Hematopoietic multipotent progenitor cell treated with erythropoietin and hydrocortisone succinate and interleukin-3 and kit ligand, for 4 days (in vitro differentiated cells): ENCODE data around the gene PCDHGA7.
"Not testable (repeated sequence)": the region's sequence is repeated elsewhere in the genome, so short reads cannot be mapped to it uniquely, and the experiment has no call there.

ENCODE experiments used
- DNase-seq: peaks from one replicate; pipeline ENCODE4 v3.0.0-alpha.2; 2015

Gene PCDHGA7

DNA sequence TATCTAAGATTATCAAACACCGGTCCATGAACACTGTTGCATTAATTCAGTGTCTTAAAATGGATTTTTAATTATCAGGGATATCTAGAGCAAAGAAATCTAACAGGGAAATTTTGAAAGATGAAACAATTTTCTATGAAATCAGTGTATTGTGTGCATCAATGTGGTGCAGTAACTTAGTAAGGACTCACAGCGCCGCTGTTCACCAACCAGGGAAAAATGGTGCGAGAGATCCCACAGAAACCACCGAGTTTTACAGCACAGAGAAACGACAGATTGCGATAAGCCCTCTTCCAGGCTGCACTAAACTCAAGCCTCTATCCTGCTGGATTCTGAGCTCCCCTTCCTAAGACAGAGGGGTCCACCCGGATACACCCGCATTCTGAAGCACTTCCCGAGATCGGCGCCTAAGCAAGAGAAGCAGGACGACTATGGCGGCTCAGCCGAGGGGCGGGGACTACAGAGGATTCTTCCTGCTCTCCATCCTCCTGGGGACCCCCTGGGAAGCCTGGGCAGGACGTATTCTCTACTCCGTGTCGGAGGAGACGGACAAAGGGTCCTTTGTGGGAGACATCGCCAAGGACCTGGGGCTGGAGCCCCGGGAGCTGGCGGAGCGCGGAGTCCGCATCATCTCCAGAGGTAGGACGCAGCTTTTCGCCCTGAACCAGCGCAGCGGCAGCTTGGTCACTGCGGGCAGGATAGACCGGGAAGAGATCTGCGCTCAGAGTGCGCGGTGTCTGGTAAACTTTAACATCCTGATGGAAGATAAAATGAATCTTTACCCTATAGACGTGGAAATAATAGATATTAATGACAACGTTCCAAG lies at the start of gene PCDHGA7:
PCDHGA7 (plus strand) TSS at position 274 of the 826 bp plus-strand sequence; CDS start at position 432, 158 bp downstream.
- DNase-seq, result peak; percentile 23

DNA sequence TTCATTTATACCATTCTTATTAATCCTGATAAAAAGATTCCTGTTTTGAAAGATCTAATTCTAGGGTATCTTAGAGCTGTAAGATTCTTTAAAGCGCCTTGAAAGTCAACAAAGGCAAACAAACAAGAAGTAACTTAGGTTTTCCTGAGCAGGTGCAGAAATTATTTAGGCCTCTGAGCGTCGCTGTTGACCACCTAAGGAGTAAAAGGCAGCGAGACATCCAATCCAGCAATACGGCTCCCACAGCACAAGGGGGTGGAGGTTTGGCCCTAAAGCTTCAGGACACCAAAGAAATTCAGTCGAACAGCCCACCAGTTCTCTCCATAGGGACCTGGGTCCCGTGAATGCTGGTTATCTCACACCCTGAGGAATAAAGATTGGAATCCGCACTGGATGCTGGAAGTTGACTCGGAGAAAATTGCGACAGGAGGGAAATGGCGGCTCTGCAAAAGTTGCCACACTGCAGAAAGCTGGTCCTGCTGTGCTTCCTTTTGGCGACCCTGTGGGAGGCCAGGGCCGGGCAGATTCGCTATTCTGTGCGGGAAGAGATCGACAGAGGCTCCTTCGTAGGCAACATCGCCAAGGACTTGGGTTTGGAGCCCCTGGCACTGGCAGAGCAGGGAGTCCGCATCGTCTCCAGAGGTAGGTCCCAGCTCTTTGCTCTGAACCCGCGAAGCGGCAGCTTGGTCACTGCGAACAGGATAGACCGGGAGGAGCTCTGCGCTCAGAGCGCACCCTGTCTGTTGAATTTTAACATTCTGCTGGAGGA lies 43.8 kb upstream of the PCDHGA7 start, which contains the start of gene PCDHGA2:
PCDHGA2 (plus strand) TSS at position 223 of the 769 bp plus-strand sequence.
- DNase-seq, result peak; percentile 51

DNA sequence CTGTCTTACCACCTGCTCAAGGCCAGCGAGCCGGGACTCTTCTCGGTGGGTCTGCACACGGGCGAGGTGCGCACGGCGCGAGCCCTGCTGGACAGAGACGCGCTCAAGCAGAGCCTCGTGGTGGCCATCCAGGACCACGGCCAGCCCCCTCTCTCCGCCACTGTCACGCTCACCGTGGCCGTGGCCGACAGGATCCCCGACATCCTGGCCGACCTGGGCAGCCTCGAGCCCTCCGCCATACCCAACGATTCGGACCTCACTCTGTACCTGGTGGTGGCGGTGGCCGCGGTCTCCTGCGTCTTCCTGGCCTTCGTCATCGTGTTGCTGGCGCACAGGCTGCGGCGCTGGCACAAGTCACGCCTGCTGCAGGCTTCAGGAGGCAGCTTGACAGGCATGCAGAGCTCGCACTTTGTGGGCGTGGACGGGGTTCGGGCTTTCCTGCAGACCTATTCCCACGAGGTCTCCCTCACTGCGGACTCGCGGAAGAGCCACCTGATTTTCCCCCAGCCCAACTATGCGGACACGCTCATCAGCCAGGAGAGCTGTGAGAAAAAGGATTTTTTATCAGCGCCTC lies 41.7 kb upstream of the PCDHGA7 start:
- DNase-seq, result not testable (repeated sequence)

DNA sequence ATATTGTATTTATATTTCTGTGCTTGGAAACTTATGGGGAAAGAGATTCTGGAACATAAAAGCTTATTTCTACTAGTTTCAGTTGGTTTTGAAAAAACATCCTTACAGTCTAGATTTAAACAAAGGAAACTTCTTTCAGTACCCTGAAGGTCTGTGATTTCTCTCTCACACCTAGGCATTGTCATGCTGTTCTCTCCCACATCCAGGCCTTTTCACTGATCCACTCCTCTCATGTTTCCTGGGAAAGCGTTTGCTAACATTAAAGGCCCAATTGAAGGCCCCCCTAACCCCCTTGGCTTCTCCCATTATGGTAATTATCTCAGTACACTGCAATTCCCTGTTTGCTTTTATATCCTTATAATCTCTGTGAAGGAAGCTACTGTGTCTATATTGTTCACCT lies 39.8 kb upstream of the PCDHGA7 start:
- no peak for DNase-seq

DNA sequence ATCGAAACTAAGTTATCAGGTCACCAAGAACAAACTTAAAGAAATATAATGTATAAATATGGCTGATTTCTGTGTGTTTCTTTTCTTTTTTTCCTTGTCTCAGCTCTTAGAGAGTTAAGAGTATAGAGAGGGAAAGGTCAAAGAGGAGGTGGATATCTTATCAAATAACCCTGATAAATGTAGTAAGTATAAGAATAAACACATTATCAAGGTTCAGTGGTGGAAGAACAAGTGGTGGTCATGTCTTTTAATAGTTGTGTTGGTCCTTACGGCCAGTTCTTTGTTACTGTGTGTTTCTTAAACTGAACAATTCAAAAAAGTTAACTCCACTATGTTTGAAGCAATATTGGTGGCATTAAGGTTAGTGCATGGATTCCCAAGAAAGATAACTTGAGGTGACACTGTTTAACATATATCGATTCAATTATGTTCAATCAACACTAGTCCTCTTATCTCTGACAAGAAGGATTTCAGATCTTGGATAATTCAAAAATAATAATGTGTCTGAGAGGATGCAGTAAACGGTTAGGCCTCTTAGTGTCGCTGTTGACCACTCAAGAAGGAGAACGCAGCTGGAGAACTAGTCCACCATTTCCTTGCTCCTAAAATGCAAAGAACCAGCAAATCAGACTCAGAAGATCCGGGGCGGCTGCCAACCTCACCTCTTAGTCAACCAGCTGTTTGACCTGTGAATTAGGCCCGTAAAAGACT lies 39.1 kb upstream of the PCDHGA7 start, which contains the start of gene PCDHGA3:
PCDHGA3 (plus strand) TSS at position 588 of the 711 bp plus-strand sequence. CDS start 205 bp downstream, outside the sequence.
- peak; percentile 48 for DNase-seq

DNA sequence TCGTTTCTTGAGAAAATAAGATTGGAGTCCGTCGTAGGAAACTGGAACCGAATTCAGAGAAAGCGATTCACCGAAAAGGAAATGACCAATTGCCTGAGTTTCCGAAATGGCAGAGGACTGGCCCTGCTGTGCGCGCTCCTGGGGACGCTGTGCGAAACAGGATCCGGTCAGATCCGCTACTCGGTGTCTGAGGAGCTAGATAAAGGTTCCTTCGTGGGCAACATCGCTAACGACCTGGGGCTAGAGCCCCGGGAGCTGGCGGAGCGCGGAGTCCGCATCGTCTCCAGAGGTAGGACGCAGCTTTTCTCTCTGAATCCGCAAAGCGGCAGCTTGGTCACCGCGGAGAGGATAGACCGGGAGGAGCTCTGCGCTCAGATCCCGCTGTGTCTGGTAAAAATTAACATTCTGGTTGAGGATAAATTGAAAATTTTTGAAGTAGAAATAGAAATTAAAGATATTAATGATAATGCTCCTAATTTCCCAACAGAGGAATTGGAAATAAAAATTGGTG lies 38.5 kb upstream of the PCDHGA7 start:
- DNase-seq, result no peak

DNA sequence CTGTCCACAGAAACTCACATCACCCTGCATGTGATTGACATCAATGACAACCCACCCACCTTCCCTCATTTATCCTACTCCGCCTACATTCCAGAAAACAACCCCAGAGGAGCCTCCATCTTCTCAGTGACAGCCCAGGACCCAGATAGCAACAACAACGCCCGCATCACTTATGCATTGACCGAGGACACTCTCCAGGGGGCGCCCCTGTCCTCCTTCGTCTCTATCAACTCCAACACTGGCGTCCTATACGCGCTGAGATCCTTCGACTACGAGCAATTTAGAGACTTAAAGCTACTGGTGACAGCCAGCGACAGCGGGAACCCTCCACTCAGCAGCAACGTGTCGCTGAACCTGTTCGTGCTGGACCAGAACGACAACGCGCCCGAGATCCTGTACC lies 37.2 kb upstream of the PCDHGA7 start:
- no peak for DNase-seq

DNA sequence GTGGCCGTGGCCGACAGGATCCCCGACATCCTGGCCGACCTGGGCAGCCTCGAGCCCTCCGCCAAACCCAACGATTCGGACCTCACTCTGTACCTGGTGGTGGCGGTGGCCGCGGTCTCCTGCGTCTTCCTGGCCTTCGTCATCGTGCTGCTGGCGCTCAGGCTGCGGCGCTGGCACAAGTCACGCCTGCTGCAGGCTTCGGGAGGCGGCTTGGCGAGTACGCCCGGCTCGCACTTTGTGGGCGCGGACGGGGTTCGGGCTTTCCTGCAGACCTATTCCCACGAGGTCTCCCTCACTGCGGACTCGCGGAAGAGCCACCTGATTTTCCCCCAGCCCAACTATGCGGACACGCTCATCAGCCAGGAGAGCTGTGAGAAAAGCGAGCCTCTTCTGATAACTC lies 36.5 kb upstream of the PCDHGA7 start:
- not testable (repeated sequence) for DNase-seq

DNA sequence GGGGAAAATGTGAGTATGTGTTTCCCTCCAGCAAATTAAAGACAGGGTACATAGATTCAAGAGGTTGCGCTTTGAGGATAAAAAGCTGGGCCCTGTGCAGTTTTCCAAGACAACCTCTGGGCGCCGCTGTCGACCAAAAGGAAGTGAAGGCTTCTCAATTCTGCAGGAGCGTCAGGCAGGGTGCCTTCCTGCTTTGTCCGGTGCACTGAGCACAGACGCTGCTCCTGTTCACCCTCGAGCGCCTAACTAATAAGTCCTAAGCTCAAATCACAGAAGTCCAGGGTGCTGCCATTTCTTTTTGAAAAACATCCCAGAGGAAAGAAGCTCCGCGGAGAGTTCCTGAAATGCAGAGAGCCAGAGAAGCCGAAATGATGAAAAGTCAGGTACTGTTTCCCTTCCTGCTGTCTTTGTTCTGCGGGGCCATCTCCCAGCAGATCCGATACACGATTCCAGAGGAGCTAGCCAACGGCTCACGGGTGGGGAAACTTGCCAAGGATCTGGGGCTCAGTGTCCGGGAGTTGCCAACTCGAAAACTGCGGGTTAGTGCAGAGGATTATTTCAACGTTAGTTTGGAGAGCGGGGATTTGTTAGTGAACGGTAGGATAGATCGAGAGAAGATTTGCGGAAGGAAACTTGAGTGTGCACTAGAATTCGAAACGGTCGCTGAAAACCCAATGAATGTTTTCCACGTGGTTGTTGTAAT lies 32.5 kb upstream of the PCDHGA7 start, which contains the start of gene PCDHGB1:
PCDHGB1 (plus strand) TSS at position 183 of the 703 bp plus-strand sequence; CDS start at position 345, 162 bp downstream.
- DNase-seq, result peak; percentile 46

DNA sequence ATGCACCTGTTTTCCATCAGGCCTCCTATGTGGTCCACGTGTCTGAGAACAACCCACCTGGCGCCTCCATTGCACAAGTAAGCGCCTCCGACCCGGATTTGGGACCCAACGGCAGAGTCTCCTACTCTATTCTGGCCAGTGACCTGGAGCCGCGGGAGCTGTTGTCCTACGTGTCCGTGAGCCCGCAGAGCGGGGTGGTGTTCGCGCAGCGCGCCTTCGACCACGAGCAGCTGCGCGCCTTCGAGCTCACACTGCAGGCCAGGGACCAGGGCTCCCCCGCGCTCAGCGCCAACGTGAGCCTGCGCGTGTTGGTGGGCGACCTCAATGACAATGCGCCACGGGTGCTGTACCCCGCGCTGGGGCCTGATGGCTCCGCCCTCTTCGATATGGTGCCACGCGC lies 31.0 kb upstream of the PCDHGA7 start:
- no peak for DNase-seq

DNA sequence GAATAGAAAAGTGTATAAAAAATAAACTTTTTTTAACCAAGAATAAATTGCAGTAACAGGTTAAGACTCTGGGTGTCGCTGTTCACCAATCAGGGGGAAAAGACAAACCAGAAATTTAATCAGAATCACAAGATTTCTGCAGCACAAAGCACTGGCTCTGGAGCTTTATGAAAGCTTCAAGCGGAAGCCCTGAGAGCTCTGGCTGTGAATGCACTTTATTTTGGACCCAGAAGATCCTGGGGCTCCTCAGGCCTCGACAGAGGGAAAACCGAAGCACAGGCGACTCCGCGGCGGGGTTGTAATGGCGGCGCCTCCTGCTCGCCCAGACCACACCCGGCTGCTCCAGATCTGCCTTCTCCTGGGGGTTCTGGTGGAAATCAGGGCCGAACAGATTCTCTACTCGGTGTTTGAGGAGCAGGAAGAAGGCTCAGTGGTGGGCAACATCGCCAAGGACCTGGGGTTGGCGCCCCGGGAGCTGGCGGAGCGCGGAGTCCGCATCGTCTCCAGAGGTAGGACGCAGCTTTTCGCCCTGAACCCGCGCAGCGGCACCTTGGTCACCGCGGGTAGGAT lies 27.6 kb upstream of the PCDHGA7 start, which contains the start of gene PCDHGA4:
PCDHGA4 (plus strand) TSS at position 122 of the 570 bp plus-strand sequence; CDS start at position 209, 87 bp downstream.
- no peak for DNase-seq

DNA sequence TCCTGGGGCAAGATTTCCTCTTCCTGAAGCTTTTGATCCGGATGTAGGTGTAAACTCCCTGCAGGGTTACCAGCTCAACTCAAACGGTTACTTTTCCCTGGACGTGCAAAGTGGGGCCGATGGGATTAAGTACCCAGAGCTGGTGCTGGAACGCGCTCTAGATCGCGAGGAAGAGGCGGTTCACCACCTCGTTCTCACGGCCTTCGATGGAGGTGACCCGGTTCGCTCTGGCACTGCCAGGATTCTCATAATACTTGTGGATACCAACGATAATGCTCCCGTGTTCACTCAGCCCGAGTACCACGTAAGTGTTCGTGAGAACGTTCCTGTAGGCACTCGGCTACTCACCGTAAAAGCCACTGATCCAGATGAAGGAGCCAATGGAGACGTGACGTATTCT lies 26.9 kb upstream of the PCDHGA7 start:
- no peak for DNase-seq

DNA sequence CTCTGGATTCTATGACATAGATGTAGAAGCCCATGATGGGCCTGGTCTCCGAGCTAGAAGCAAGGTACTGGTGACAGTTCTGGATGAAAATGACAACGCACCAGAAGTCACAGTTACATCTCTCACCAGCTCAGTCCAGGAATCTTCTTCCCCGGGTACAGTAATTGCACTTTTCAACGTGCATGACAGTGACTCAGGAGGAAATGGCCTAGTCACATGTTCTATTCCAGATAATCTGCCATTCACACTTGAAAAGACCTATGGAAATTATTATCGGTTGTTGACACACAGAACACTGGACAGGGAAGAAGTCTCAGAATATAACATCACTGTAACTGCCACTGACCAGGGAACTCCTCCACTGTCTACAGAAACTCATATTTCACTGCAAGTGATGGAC lies 26.4 kb upstream of the PCDHGA7 start:
- no peak for DNase-seq

DNA sequence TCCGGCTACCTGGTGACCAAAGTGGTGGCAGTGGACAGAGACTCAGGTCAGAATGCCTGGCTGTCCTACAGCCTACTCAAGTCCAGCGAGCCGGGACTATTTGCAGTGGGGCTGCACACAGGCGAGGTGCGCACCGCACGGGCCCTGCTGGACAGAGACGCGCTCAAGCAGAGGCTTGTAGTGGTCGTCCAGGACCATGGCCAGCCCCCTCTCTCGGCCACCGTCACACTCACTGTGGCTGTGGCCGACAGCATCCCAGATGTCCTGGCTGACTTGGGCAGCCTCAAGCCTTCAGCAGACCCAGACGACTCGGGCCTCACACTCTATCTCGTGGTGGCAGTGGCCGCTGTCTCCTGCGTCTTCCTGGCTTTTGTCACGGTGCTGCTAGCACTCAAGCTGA lies 25.6 kb upstream of the PCDHGA7 start:
- DNase-seq, result no peak

DNA sequence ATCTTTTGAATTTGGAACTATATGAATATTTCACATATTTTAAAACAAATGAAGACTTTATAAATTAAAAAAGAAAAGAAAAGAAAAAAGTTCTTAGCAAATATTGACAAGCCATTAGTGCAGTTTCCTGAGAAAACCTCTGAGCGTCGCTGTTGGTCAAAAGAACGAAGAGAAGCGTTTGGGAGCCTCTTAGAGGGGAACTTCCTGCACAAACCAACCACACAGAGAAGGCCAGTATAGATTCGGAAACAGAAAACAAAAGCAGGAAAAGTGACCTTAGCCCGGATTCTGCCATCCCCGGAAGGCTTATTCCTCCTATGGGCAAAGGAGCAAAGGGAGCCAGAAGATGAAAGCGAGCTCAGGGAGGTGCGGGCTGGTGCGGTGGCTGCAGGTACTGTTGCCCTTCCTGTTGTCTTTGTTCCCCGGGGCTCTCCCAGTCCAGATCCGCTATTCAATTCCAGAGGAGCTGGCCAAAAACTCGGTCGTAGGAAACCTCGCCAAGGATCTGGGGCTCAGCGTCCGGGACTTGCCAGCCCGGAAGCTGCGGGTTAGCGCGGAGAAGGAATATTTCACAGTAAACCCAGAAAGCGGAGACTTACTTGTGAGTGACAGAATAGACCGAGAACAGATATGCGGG lies 22.6 kb upstream of the PCDHGA7 start, which contains the start of gene PCDHGB2:
PCDHGB2 (plus strand) TSS at position 205 of the 637 bp plus-strand sequence; CDS start at position 347, 142 bp downstream.
- DNase-seq, result peak; percentile 51

DNA sequence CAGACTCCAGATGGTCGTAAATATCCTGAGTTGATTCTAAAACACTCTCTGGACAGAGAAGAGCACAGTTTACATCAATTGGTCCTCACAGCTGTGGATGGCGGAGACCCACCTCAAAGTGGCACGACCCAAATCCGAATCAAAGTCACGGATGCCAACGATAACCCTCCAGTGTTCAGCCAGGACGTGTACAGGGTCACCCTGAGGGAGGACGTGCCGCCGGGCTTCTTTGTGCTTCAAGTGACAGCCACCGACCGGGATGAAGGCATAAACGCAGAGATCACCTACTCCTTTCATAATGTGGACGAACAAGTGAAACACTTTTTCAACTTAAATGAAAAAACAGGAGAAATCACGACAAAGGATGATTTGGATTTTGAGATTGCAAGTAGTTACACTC lies 21.9 kb upstream of the PCDHGA7 start:
- no peak for DNase-seq

DNA sequence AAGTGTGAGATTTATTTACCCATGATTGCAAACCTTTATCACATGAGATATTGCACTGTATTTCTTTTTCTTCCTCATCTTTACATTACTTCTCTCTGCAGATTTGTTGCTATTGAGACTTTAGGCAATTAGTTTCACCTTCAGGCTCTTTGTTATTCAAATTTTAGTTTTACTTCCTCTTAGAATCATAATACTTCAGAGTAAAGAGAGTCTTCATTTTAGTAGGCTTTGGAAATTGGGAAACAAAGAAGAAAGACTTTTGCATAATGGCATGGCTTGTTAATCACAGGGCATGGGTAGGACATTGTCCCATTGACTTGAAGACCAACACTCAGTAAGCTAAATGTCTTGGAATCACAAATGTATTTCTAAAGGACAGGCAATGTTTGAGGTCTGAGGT lies 19.8 kb upstream of the PCDHGA7 start:
- DNase-seq, result no peak

DNA sequence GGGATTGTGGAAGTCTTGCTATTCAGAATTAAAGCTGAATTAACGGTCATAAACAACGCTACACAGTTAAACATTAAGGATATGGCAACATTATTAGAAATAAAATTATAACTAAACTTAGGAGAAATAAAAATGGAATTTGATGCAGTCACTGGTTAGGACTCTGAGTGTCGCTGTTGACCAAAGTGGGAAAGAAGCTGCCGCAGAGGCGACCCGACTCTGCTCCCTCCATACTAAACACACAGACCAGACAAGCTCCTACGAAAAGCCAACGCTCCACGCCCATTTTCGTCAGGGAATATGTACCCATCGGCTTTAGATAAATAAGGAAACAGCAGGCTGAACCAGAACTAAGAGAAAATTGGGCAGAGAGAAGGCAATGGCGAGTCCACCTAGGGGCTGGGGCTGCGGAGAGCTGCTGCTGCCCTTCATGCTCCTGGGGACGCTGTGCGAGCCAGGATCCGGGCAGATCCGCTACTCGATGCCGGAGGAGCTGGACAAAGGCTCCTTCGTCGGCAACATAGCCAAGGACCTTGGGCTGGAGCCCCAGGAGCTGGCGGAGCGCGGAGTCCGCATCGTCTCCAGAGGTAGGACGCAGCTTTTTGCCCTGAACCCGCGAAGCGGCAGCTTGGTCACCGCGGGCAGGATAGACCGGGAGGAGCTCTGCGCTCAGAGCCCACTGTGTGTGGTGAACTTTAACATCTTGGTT lies 18.4 kb upstream of the PCDHGA7 start, which contains the start of gene PCDHGA5:
PCDHGA5 (plus strand) TSS at position 211 of the 709 bp plus-strand sequence; CDS start at position 380, 169 bp downstream.
- no peak for DNase-seq

DNA sequence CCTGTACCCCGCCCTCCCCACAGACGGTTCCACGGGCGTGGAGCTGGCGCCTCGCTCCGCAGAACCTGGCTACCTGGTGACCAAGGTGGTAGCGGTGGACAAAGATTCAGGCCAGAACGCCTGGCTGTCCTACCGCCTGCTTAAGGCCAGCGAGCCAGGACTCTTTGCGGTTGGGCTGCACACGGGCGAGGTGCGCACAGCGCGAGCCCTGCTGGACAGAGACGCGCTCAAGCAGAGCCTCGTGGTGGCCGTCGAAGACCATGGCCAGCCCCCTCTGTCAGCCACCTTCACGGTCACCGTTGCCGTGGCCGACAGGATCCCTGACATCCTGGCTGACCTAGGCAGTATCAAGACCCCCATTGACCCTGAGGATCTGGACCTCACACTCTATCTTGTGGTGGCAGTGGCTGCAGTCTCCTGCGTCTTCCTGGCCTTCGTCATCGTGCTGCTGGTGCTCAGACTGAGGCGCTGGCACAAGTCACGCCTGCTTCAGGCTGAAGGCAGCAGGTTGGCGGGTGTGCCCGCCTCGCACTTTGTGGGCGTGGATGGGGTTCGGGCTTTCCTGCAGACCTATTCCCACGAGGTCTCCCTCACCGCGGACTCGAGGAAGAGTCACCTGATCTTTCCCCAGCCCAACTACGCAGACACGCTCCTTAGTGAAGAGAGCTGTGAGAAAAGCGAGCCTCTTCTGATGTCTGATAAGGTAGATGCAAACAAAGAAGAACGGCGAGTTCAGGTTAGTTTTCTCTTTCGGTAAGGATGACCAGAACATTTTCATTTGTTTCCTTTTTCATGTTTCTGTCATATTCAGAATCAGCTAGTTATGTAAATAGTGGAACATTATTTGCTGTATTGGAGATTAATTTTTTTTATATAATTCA lies 16.3 kb upstream of the PCDHGA7 start:
- DNase-seq, result no peak
